Trophoblast cell (in vitro differentiated cells and primary cell): ENCODE results near the gene YIPF1.

ENCODE experiments used
- DNase-seq, 2 donors: peaks; one replicate each; pipeline ENCODE4 v3.0.0-alpha.2; 2016
- H2AFZ ChIP-seq: 2 replicates; pipeline ENCODE4 v1.6.1; 2013; ENCODE audit warnings: low read length, moderate library complexity, mild to moderate bottlenecking; ENCODE audit not compliant: insufficient read depth, poor library complexity
- H2AK5ac ChIP-seq: 2 replicates; pipeline ENCODE4 v1.6.1; 2013; ENCODE audit warnings: mild to moderate bottlenecking, low read length
- H2BK120ac ChIP-seq: 2 replicates; pipeline ENCODE4 v1.6.1; 2013; ENCODE audit warnings: low read length, mild to moderate bottlenecking, moderate library complexity; ENCODE audit not compliant: insufficient read depth, poor library complexity
- H2BK12ac ChIP-seq: 2 replicates; pipeline ENCODE4 v1.6.1; 2013; ENCODE audit warnings: mild to moderate bottlenecking, low read length, moderate library complexity
- H2BK5ac ChIP-seq: 2 replicates; pipeline ENCODE4 v1.6.1; 2013; ENCODE audit warnings: low read length, low read depth, moderate library complexity, mild to moderate bottlenecking; ENCODE audit not compliant: poor library complexity
- H3K14ac ChIP-seq: 2 replicates; pipeline ENCODE4 v1.6.1; 2013; ENCODE audit warnings: mild to moderate bottlenecking, low read length
- H3K18ac ChIP-seq: 2 replicates; pipeline ENCODE4 v1.6.1; 2013; ENCODE audit warnings: mild to moderate bottlenecking, low read length
- H3K23ac ChIP-seq: 2 replicates; pipeline ENCODE4 v1.6.1; 2013; ENCODE audit warnings: low read length
- H3K27ac ChIP-seq: 2 replicates; pipeline ENCODE4 v1.5.1; 2013; ENCODE audit warnings: low read depth, mild to moderate bottlenecking, inconsistent platforms, low read length, moderate library complexity
- H3K27me3 ChIP-seq: 2 replicates; pipeline ENCODE4 v1.6.1; 2013; ENCODE audit warnings: inconsistent platforms, mild to moderate bottlenecking, low read length, moderate library complexity; ENCODE audit not compliant: insufficient read depth
- H3K36me3 ChIP-seq, 2 experiments: 1 replicate in 1 of 2; 2 replicates in 1 of 2; pipeline ENCODE4 v1.6.1; 2013; ENCODE audit warnings: low read length in 2 of 2, mild to moderate bottlenecking in 2 of 2, moderate library complexity in 1 of 2; ENCODE audit not compliant: insufficient read depth in 2 of 2, control insufficient read depth in 1 of 2
- H3K4ac ChIP-seq: 2 replicates; pipeline ENCODE4 v1.6.1; 2013; ENCODE audit warnings: low read depth, mild to moderate bottlenecking, low read length, moderate library complexity
- H3K4me1 ChIP-seq, 2 experiments: 1 replicate in 1 of 2; 2 replicates in 1 of 2; pipeline ENCODE4 v1.6.1; 2013; ENCODE audit warnings: low read length in 2 of 2, mild to moderate bottlenecking in 2 of 2, moderate library complexity in 1 of 2; ENCODE audit not compliant: insufficient read depth in 2 of 2, control insufficient read depth in 1 of 2
- H3K4me2 ChIP-seq: 2 replicates; pipeline ENCODE4 v1.6.1; 2013; ENCODE audit warnings: inconsistent platforms, mild to moderate bottlenecking, low read length, moderate library complexity
- H3K4me3 ChIP-seq: 2 replicates; pipeline ENCODE4 v1.5.1; 2013; ENCODE audit warnings: mild to moderate bottlenecking, low read depth, low read length, inconsistent platforms
- H3K79me1 ChIP-seq: one replicate; pipeline ENCODE4 v1.6.1; 2013; ENCODE audit warnings: low read length
- H3K79me2 ChIP-seq: 2 replicates; pipeline ENCODE4 v1.6.1; 2013; ENCODE audit warnings: low read length, mild to moderate bottlenecking; ENCODE audit not compliant: control insufficient read depth, insufficient read depth, poor library complexity
- H3K9ac ChIP-seq: 2 replicates; pipeline ENCODE4 v1.6.1; 2013; ENCODE audit warnings: mild to moderate bottlenecking, low read length
- H3K9me3 ChIP-seq: 2 replicates; pipeline ENCODE4 v1.6.1; 2013; ENCODE audit warnings: low read depth, mild to moderate bottlenecking, control low read depth, inconsistent platforms, low read length; ENCODE audit not compliant: insufficient read depth
- H4K12ac ChIP-seq: 2 replicates; pipeline ENCODE4 v1.6.1; 2013; ENCODE audit warnings: low read depth, mild to moderate bottlenecking, low read length, moderate library complexity
- H4K8ac ChIP-seq: 2 replicates; pipeline ENCODE4 v1.6.1; 2013; ENCODE audit warnings: low read depth, mild to moderate bottlenecking, low read length, moderate library complexity
- H4K91ac ChIP-seq: one replicate; pipeline ENCODE4 v1.6.1; 2013; ENCODE audit warnings: low read depth, mild to moderate bottlenecking, low read length, moderate library complexity
- WGBS: extraction: QIAGEN DNeasy Blood & Tissue Kit; methylation state at CpG from one replicate; pipeline ENCODE4 v1.1.7; 2013; ENCODE audit warnings: missing lambda C conversion rate; ENCODE audit not compliant: insufficient read length, insufficient coverage; ENCODE audit errors: extremely low coverage; 5-methylcytosine and 5-hydroxymethylcytosine counted together

Gene YIPF1

DNA sequence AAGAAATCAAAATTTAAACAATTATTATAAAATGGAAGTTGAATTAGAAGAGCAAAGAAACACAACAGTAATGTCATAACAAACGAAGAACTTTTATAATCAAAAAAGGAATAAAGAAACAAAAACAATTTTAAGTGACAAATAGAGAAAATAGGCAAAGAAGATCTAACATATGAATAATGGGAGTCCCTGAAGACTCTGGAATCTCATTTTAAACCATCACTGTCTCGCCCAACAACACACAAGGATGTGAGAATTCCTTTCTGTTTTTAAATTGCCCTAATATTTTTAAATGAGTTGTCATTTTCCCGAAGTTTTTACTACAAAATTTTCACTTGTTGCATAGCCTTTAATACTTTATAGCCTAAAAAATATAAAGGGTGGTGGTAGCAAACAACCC, 47.2 kb downstream of the YIPF1 start:
- no CpG with 5 or more reads among the region's 3 CpGs for WGBS
- no peak overlapping the region for H2BK12ac ChIP-seq
- no peak for DNase-seq

DNA sequence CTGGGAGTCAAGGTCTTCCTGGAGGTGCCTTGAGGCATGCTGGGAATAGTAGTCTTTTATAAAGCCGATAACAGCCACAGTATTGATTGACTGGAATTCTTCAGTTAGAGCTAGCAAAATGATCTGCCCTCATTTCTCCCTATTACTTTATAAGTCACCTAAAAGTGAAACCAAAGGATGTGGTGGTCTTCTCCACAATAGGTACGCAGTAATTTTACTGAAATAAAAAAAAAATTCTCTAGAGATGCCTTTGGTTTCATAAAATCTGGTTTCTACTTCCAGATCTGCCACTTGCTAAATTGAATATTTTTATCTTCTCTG, 51.0 kb downstream of the YIPF1 start:
- no peaks in the 10 kb centered on the region for H3K27me3 ChIP-seq
- no peak overlapping the region for H3K23ac ChIP-seq
- H2BK5ac ChIP-seq, result no peak overlapping the region
- H4K8ac ChIP-seq, result no peak overlapping the region
- H2BK120ac ChIP-seq, result no peak overlapping the region
- no peak overlapping the region for H3K4me3 ChIP-seq
- H3K4me1 ChIP-seq, result peaks cover 0 to 3% of the 10 kb centered on the region in 2 experiments
- H3K36me3 ChIP-seq, result no peaks in the 10 kb centered on the region
- H4K91ac ChIP-seq, result no peak overlapping the region
- no peak overlapping the region for H2AFZ ChIP-seq
- H3K4me2 ChIP-seq, result no peak overlapping the region
- peaks cover 3% of the 10 kb centered on the region for H3K9me3 ChIP-seq
- H2BK12ac ChIP-seq, result no peak overlapping the region
- H3K9ac ChIP-seq, result no peak overlapping the region
- no peak overlapping the region for H3K14ac ChIP-seq
- H4K12ac ChIP-seq, result no peak overlapping the region
- H3K79me1 ChIP-seq, result peaks cover 6% of the 10 kb centered on the region
- H2AK5ac ChIP-seq, result no peak overlapping the region
- DNase-seq, result no peak
- H3K4ac ChIP-seq, result no peak overlapping the region
- H3K27ac ChIP-seq, result no peak overlapping the region
- no peak overlapping the region for H3K18ac ChIP-seq
- WGBS, result no CpG with 5 or more reads among the region's 2 CpGs
- H3K79me2 ChIP-seq, result peaks cover 4% of the 10 kb centered on the region

More for the DNA sequence above, 47.2 kb downstream of the YIPF1 start:
- H3K9me3 ChIP-seq, result peaks cover 3% of the 10 kb centered on the region
- H4K8ac ChIP-seq, result no peak overlapping the region
- H4K12ac ChIP-seq, result no peak overlapping the region
- H4K91ac ChIP-seq, result no peak overlapping the region
- no peak overlapping the region for H3K4ac ChIP-seq
- H2BK5ac ChIP-seq, result no peak overlapping the region
- no peaks in the 10 kb centered on the region for H3K36me3 ChIP-seq
- H2BK120ac ChIP-seq, result no peak overlapping the region
- no peak overlapping the region for H2AFZ ChIP-seq
- peaks cover 4% of the 10 kb centered on the region for H3K79me2 ChIP-seq
- no peak overlapping the region for H3K14ac ChIP-seq
- H3K27me3 ChIP-seq, result no peaks in the 10 kb centered on the region
- no peak overlapping the region for H3K9ac ChIP-seq
- H3K23ac ChIP-seq, result no peak overlapping the region
- peaks cover 6% of the 10 kb centered on the region for H3K79me1 ChIP-seq
- H3K27ac ChIP-seq, result no peak overlapping the region
- no peak overlapping the region for H2AK5ac ChIP-seq
- H3K4me2 ChIP-seq, result no peak overlapping the region
- H3K4me3 ChIP-seq, result no peak overlapping the region
- H3K4me1 ChIP-seq, result no peaks in the 10 kb centered on the region
- no peak overlapping the region for H3K18ac ChIP-seq

DNA sequence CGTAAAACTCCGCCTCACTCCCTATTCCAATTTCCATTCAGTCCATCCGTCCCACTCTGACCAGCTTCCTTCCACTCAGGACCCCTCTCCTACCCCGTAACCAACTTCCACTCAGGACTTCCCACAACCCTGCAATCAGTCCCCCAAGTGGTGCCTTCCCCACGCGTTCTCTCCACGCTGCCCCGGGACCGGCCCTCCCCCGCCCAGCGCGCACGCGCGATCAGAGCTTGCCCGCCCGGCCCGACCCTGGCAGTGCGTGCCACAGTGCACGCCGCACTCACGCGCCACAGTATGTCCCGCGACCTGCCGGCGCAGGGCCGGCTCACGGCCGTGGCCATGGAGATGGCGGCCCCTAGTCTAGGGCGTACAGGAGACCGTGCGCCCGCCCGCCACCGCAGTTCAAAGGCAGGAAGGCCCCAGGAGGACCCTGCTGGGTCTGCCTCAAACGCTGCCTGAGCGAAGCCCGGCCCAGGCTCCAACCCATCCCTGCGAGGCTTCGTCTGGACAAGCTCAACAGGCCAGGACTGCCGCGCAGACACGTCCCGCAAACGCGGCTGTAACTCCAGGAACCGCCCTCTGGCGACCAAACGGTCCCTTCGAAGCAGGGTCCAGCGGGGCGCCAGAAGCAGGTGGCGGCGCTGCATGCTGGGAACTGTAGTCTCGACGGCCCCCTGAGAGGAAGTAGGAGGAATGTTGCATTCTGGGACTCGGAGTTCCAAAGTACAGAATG, 51.5 kb downstream of the YIPF1 start, which contains the start of gene NDC1:
Gene NDC1, minus strand, starts transcription at position 373 of the 730 bp plus-strand sequence. Its CDS starts 35 bp downstream, at position 338.
- no CpG with 5 or more reads among the region's 59 CpGs for WGBS
- H3K9me3 ChIP-seq, result peaks cover 3% of the 10 kb centered on the region

DNA sequence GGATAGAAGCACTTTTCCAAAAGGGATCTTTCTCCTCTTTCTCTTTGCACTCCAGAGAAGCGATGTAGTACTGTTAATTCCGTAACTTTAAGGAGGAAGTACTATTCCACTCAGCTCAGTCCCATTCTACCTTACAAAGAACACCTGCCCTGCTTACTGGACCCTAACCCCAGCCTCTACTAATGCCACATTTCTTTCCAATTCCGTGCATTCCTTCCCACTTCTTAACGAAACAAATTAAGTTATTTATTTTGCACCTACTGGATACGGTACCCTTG, 52.0 kb downstream of the YIPF1 start:
- Histone ChIP-seq H3K36me3 (no peaks in the 10 kb centered on the region), H3K4ac (peak overlapping the region; percentile 60), H3K4me1 (peaks cover 0 to 3% of the 10 kb centered on the region in 2 experiments), H3K23ac (no peak overlapping the region), H3K14ac (no peak overlapping the region), H3K4me3 (peak overlapping the region; percentile 98), H3K79me1 (peaks cover 6% of the 10 kb centered on the region), H2BK120ac (no peak overlapping the region), H4K8ac (no peak overlapping the region), H3K27me3 (no peaks in the 10 kb centered on the region), H2AFZ (peak overlapping the region; percentile 24), H3K79me2 (peaks cover 4% of the 10 kb centered on the region), H2AK5ac (no peak overlapping the region), H3K4me2 (peak overlapping the region; percentile 92), H4K12ac (no peak overlapping the region), H3K18ac (no peak overlapping the region), H3K9ac (peak overlapping the region; percentile 71), H3K27ac (no peak overlapping the region), H3K9me3 (peaks cover 1% of the 10 kb centered on the region), H2BK12ac (no peak overlapping the region), H4K91ac (no peak overlapping the region), H2BK5ac (no peak overlapping the region)
- peak in 1 of 2 donors; percentile 29 for DNase-seq
- WGBS, result no CpG with 5 or more reads among the region's 5 CpGs

More for the DNA sequence above, 51.5 kb downstream of the YIPF1 start, which contains the start of gene NDC1:
- H3K23ac ChIP-seq, result no peak within 1 kb of the TSS
- H4K12ac ChIP-seq, result peak within 1 kb of the TSS; percentile 39
- H3K79me1 ChIP-seq, result peaks cover 6% of the 10 kb centered on the region
- peaks cover 0 to 3% of the 10 kb centered on the region in 2 experiments for H3K4me1 ChIP-seq
- H3K4me3 ChIP-seq, result peak within 1 kb of the TSS; percentile 98
- H2AFZ ChIP-seq, result peak within 1 kb of the TSS; percentile 24
- H3K14ac ChIP-seq, result peak within 1 kb of the TSS; percentile 16
- peak within 1 kb of the TSS; percentile 83 for H3K9ac ChIP-seq
- H3K18ac ChIP-seq, result peak within 1 kb of the TSS; percentile 10
- H2BK120ac ChIP-seq, result peak within 1 kb of the TSS; percentile 5
- H3K36me3 ChIP-seq, result no peaks in the 10 kb centered on the region
- H3K79me2 ChIP-seq, result peaks cover 4% of the 10 kb centered on the region
- H3K27me3 ChIP-seq, result no peaks in the 10 kb centered on the region
- peak within 1 kb of the TSS; percentile 92 for H3K4me2 ChIP-seq
- peak within 1 kb of the TSS; percentile 60 for H3K4ac ChIP-seq
- H2BK12ac ChIP-seq, result no peak within 1 kb of the TSS
- H2AK5ac ChIP-seq, result no peak within 1 kb of the TSS
- peak within 1 kb of the TSS; percentile 61 for H4K8ac ChIP-seq
- peak within 1 kb of the TSS; percentile 32 for H2BK5ac ChIP-seq
- H3K27ac ChIP-seq, result peak within 1 kb of the TSS; percentile 87
- DNase-seq, result peak; percentile 85 to 87
- peak within 1 kb of the TSS; percentile 52 for H4K91ac ChIP-seq
